Measurements from ENCODE around the gene WNT5B.

DNA sequence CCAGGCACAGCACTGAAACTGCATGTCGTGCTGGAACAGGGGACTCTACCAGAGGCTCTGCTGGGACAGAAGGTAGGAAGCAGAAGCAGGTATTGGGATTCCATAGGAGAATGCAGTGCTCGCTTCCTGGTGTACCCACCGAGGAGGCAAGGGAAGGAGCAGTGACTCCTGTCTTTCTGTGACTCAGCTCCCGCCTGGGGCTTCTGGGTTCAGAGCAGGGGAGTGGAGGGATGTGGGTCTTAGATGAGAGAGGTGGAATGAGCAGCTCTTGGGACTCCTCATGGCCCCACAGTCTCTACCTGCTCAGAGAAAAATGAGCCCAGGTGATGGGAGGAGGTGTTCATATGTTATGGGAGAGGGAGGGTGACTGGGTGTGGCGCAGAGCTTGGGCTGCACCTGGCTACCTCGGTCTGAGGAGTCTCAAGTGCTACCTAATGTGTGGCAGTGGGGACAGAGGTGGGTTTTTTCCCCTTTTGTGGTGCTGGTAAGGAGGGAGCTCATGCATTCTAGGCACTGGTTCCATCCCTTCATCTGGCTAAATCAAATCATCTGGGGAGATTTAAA is 26.3 kb downstream of the WNT5B start:
- TF ChIP-seq CEBPB (IDR thresholded peaks at IDR 0.05; ENCODE audit: low read depth, low read length), result no peak
- TF ChIP-seq, protein P1, sequence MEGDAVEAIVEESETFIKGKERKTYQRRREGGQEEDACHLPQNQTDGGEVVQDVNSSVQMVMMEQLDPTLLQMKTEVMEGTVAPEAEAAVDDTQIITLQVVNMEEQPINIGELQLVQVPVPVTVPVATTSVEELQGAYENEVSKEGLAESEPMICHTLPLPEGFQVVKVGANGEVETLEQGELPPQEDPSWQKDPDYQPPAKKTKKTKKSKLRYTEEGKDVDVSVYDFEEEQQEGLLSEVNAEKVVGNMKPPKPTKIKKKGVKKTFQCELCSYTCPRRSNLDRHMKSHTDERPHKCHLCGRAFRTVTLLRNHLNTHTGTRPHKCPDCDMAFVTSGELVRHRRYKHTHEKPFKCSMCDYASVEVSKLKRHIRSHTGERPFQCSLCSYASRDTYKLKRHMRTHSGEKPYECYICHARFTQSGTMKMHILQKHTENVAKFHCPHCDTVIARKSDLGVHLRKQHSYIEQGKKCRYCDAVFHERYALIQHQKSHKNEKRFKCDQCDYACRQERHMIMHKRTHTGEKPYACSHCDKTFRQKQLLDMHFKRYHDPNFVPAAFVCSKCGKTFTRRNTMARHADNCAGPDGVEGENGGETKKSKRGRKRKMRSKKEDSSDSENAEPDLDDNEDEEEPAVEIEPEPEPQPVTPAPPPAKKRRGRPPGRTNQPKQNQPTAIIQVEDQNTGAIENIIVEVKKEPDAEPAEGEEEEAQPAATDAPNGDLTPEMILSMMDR (conservative IDR thresholded peaks at IDR 0.05; ENCODE audit: low read depth, low read length), result no peak
